ENCODE data around the gene POU6F1. TPM values are rescaled to one million over a fixed set of nuclear protein-coding genes. Genes with fewer than 3 reads are reported as not detected.
"Not testable (repeated sequence)": the region's sequence is repeated elsewhere in the genome, so short reads cannot be mapped to it uniquely, and the experiment has no call there.

Gene POU6F1
- total RNA-seq, 1 donor from 2014 or later = 0.26 TPM

GRCh38 chr12:51238037-51238509 lies 20.2 kb upstream of the POU6F1 start:
- Histone ChIP-seq H3K36me3 (ENCODE audit: control insufficient read depth, insufficient read depth, low read length) (peaks cover 20% of the 10 kb centered on the region), H3K4me3 (ENCODE audit: low read depth, low read length) (peak overlapping the region; percentile 98), H3K27me3 (ENCODE audit: control insufficient read depth, insufficient read depth, low read length) (no peaks in the 10 kb centered on the region)
- no peak for TF ChIP-seq CTCF (IDR thresholded peaks at IDR 0.05; ENCODE audit: insufficient read depth, low read length, severe bottlenecking)
- peak; percentile 38 for DNase-seq (ENCODE audit: low read depth)
- no peak for FAIRE-seq

- Histone ChIP-seq H3K27me3 (ENCODE audit: control insufficient read depth, insufficient read depth, low read length) (no peaks in the 10 kb centered on the region), H3K36me3 (ENCODE audit: control insufficient read depth, insufficient read depth, low read length) (no peaks in the 10 kb centered on the region), H3K4me3 (ENCODE audit: low read depth, low read length) (no peak overlapping the region)
- no peak for TF ChIP-seq CTCF (IDR thresholded peaks at IDR 0.05; ENCODE audit: insufficient read depth, low read length, severe bottlenecking)
- no peak for FAIRE-seq
- DNase-seq (ENCODE audit: low read depth) = no peak
Measured at GRCh38 chr12:51234530-51234929, 16.7 kb upstream of the POU6F1 start.

- no peaks in the 10 kb centered on the region for H3K27me3 ChIP-seq (ENCODE audit: control insufficient read depth, insufficient read depth, low read length)
- no peak overlapping the region for H3K4me3 ChIP-seq (ENCODE audit: low read depth, low read length)
- TF ChIP-seq CTCF (IDR thresholded peaks at IDR 0.05; ENCODE audit: insufficient read depth, low read length, severe bottlenecking) = no peak
- H3K36me3 ChIP-seq (ENCODE audit: control insufficient read depth, insufficient read depth, low read length) = no peaks in the 10 kb centered on the region
- FAIRE-seq (no peak), DNase-seq (ENCODE audit: low read depth) (no peak)
Measured at GRCh38 chr12:51232642-51233041, 14.8 kb upstream of the POU6F1 start.

- H3K4me3 ChIP-seq (ENCODE audit: low read depth, low read length) = no peak overlapping the region
- FAIRE-seq (no peak), DNase-seq (ENCODE audit: low read depth) (no peak)
- H3K36me3 ChIP-seq (ENCODE audit: control insufficient read depth, insufficient read depth, low read length) = no peaks in the 10 kb centered on the region
- H3K27me3 ChIP-seq (ENCODE audit: control insufficient read depth, insufficient read depth, low read length) = no peaks in the 10 kb centered on the region
- TF ChIP-seq CTCF (IDR thresholded peaks at IDR 0.05; ENCODE audit: insufficient read depth, low read length, severe bottlenecking) = no peak
Measured at GRCh38 chr12:51229116-51229809, 11.4 kb upstream of the POU6F1 start.

GRCh38 chr12:51227962-51228361 lies 10.1 kb upstream of the POU6F1 start:
- no peak overlapping the region for H3K4me3 ChIP-seq (ENCODE audit: low read depth, low read length)
- no peak for TF ChIP-seq CTCF (IDR thresholded peaks at IDR 0.05; ENCODE audit: insufficient read depth, low read length, severe bottlenecking)
- no peak for DNase-seq (ENCODE audit: low read depth)
- no peaks in the 10 kb centered on the region for H3K27me3 ChIP-seq (ENCODE audit: control insufficient read depth, insufficient read depth, low read length)
- FAIRE-seq = no peak
- H3K36me3 ChIP-seq (ENCODE audit: control insufficient read depth, insufficient read depth, low read length) = no peaks in the 10 kb centered on the region

GRCh38 chr12:51227112-51227511 lies 9.2 kb upstream of the POU6F1 start:
- not testable (repeated sequence) for H3K4me3 ChIP-seq (ENCODE audit: low read depth, low read length); FAIRE-seq; H3K36me3 ChIP-seq (ENCODE audit: control insufficient read depth, insufficient read depth, low read length); DNase-seq (ENCODE audit: low read depth); H3K27me3 ChIP-seq (ENCODE audit: control insufficient read depth, insufficient read depth, low read length)
